Osteocyte (in vitro differentiated cells): Measurements from ENCODE around the gene FBN1. TPM values are rescaled to one million over a fixed set of nuclear protein-coding genes. Genes with fewer than 3 reads are reported as not detected.

Experiments
- DNase-seq: peaks from one replicate; pipeline ENCODE4 v3.0.0; 2021; ENCODE audit warnings: mixed read lengths; ENCODE audit not compliant: unreplicated experiment; ENCODE audit errors: extremely low spot score
- H3K27ac Mint-ChIP-seq: one replicate; pipeline ENCODE4 v1.8.0; 2021; ENCODE audit warnings: mild to moderate bottlenecking, mixed read lengths; ENCODE audit not compliant: unreplicated experiment
- H3K27me3 Mint-ChIP-seq: one replicate; pipeline ENCODE4 v1.8.0; 2021; ENCODE audit warnings: mixed read lengths; ENCODE audit not compliant: unreplicated experiment
- H3K36me3 Mint-ChIP-seq: one replicate; pipeline ENCODE4 v1.8.0; 2021; ENCODE audit warnings: mixed read lengths; ENCODE audit not compliant: unreplicated experiment
- H3K4me1 Mint-ChIP-seq: one replicate; pipeline ENCODE4 v1.8.0; 2021; ENCODE audit warnings: mixed read lengths; ENCODE audit not compliant: unreplicated experiment
- H3K4me3 Mint-ChIP-seq: one replicate; pipeline ENCODE4 v1.8.0; 2021; ENCODE audit warnings: mild to moderate bottlenecking, moderate library complexity, mixed read lengths; ENCODE audit not compliant: unreplicated experiment
- H3K9me3 Mint-ChIP-seq: one replicate; pipeline ENCODE4 v1.8.0; 2021; ENCODE audit warnings: mixed read lengths; ENCODE audit not compliant: unreplicated experiment
- total RNA-seq: library from RNA; stranded (reverse); gene quantifications from 2 replicates; pipeline ENCODE4 v1.2.1, GENCODE V29; 2021
- TF ChIP-seq, protein P1 (sequence below): fragments of 200-600 bp; sonication (generic); IDR thresholded peaks from 2 replicates; pipeline ENCODE4 v1.5.0; 2021; ENCODE audit warnings: antibody characterized with exemption, mild to moderate bottlenecking, moderate library complexity

Gene FBN1
- total RNA-seq, 1 donor from 2014 or later, result 1,012 TPM

DNA sequence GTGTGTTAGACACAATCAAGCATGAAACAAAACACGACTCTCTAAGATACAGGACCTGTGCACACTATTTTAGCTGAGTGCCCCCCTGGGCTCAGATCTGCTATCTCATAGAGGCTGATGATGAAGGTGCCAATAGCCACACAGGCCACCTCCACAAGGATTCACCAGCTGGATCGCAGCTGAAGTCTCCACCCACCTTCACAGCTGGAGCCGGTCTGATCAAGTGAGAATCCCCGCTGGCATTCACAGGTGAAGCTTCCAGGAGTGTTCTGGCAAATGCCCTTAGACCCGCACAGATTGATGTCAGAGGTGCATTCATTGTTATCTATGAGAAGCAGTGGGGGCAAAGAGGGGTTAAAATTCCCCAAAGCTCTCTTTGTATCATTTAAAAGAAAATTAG is 224.1 kb downstream of the FBN1 start:
- TF ChIP-seq, protein P1, sequence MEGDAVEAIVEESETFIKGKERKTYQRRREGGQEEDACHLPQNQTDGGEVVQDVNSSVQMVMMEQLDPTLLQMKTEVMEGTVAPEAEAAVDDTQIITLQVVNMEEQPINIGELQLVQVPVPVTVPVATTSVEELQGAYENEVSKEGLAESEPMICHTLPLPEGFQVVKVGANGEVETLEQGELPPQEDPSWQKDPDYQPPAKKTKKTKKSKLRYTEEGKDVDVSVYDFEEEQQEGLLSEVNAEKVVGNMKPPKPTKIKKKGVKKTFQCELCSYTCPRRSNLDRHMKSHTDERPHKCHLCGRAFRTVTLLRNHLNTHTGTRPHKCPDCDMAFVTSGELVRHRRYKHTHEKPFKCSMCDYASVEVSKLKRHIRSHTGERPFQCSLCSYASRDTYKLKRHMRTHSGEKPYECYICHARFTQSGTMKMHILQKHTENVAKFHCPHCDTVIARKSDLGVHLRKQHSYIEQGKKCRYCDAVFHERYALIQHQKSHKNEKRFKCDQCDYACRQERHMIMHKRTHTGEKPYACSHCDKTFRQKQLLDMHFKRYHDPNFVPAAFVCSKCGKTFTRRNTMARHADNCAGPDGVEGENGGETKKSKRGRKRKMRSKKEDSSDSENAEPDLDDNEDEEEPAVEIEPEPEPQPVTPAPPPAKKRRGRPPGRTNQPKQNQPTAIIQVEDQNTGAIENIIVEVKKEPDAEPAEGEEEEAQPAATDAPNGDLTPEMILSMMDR, result no peak
- Mint-ChIP-seq H3K27me3 (no peaks in the 10 kb centered on the region), H3K27ac (peak overlapping the region; percentile 44), H3K4me3 (no peak overlapping the region), H3K9me3 (no peaks in the 10 kb centered on the region), H3K36me3 (peaks cover 84% of the 10 kb centered on the region), H3K4me1 (peaks cover 35% of the 10 kb centered on the region)
- no peak for DNase-seq

DNA sequence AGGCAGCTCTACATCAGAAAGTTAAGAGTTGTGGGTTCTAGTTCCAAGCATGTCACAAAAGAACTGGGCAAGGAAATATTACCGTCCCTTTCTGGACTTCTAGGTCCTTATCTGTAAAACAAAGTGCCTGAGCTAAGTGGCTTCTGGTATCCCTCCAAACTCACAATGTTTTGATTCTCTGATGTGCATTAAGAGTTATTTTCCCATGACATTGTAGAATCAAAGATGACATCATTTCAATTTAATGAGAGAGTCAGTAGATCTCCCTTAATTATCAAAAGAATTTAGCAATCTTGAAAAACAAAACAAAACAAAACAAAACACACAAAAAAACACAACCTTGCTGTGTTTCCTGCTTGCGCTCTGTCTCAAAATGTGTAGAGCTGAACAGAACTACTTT is 225.6 kb downstream of the FBN1 start:
- H3K27ac Mint-ChIP-seq, result peak overlapping the region; percentile 18
- peaks cover 44% of the 10 kb centered on the region for H3K4me1 Mint-ChIP-seq
- peaks cover 84% of the 10 kb centered on the region for H3K36me3 Mint-ChIP-seq
- TF ChIP-seq, protein P1, result no peak
- DNase-seq, result no peak
- no peak overlapping the region for H3K4me3 Mint-ChIP-seq
- H3K27me3 Mint-ChIP-seq, result no peaks in the 10 kb centered on the region
- no peaks in the 10 kb centered on the region for H3K9me3 Mint-ChIP-seq

DNA sequence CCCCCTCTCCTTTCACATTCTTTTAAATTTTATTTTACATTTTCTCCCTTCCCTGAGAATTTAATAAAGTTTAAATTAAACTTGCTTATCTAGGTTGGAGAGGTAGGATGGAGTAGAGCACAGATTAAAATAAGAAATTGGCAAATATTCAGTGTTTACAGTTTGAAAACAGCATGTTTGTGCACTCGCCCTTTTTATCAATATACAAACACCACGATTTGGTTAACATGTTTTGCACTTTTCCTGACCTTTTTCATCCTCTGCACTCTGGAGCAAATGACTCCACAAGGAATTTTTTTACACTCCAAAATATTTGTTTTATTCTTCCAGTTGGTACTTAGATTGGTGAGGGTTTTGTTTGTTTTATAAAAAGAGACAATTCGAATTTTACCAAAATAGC is 227.2 kb downstream of the FBN1 start:
- peaks cover 81% of the 10 kb centered on the region for H3K36me3 Mint-ChIP-seq
- TF ChIP-seq, protein P1, result no peak
- no peaks in the 10 kb centered on the region for H3K9me3 Mint-ChIP-seq
- peaks cover 49% of the 10 kb centered on the region for H3K4me1 Mint-ChIP-seq
- no peak for DNase-seq
- H3K4me3 Mint-ChIP-seq, result no peak overlapping the region
- H3K27me3 Mint-ChIP-seq, result no peaks in the 10 kb centered on the region
- peak overlapping the region; percentile 56 for H3K27ac Mint-ChIP-seq

DNA sequence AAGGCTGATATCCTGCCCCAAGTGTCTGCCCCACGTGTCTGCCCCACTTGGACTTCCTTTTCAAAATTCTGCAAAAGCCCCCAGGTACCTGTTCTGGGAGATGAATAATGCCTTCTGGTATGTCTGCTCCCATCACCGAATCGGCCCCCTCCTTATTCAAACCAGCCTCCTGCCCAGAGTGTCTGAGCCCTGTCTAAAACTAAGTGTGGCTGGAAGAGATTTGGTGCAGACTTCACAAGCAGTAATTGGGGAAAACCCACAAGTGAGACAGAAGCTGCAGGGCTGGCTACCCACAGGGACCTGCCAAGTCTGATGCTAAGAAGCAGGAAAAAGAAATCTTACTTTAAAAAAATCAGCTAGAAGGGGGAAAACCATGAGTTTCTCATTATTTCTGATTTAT is 229.2 kb downstream of the FBN1 start:
- H3K9me3 Mint-ChIP-seq, result no peaks in the 10 kb centered on the region
- H3K4me3 Mint-ChIP-seq, result no peak overlapping the region
- no peaks in the 10 kb centered on the region for H3K27me3 Mint-ChIP-seq
- TF ChIP-seq, protein P1, result no peak
- DNase-seq, result no peak
- H3K4me1 Mint-ChIP-seq, result peaks cover 67% of the 10 kb centered on the region
- peaks cover 72% of the 10 kb centered on the region for H3K36me3 Mint-ChIP-seq
- peak overlapping the region; percentile 32 for H3K27ac Mint-ChIP-seq

DNA sequence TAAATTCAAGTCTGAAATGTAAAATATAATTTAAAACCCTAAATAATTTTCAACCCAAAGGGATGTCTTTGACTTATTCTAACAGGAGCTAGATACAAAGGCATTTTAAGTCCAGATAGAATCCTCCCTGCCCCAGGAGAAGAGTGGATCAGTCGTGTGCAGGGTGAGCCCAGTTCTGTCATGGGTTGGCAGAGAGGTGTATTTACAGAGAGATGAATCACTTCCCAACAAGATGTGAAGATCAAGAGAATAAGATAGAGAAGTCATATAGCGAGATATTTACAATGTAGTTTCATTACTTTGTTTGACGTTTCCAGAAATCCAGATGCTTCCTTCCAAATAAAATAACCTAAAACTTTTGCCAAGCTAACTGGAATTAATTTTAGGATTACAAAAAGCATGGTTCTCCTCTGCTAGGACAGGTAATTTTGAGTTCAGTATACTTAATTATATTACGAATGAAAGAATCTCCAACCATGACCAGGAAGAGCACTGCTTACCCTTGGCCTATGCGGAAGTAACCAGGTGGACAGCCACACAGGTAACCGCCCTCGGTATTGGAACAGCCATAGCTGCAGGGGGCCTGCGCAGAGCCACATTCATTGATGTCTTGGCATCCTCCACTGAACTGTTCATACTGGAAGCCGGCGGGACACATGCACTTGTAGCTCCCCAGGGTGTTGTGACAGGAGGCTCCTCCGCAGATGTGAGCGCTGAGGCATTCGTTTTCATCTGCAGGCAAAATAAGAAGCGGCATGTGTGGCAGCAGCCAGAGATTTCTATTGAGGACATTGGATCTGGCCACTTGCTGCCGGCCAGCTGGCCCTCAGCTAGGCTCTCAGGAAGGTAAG is 230.2 kb downstream of the FBN1 start:
- Mint-ChIP-seq H3K4me3 (no peak overlapping the region), H3K27ac (peak overlapping the region; percentile 95), H3K27me3 (no peaks in the 10 kb centered on the region)

More for the DNA sequence above, 230.2 kb downstream of the FBN1 start:
- no peak for DNase-seq
- Mint-ChIP-seq H3K36me3 (peaks cover 69% of the 10 kb centered on the region), H3K9me3 (no peaks in the 10 kb centered on the region), H3K4me1 (peaks cover 75% of the 10 kb centered on the region)
- TF ChIP-seq, protein P1, result no peak
